ENCODE data around the gene MATN4.

GRCh38 chr20:45311589-45312211, 3.6 kb upstream of the MATN4 start:
- TF ChIP-seq CTCF (IDR thresholded peaks at IDR 0.05), result peak in 3 of 4 experiments; percentile 53 to 80 (median 54)
- TF ChIP-seq POLR2A (IDR thresholded peaks at IDR 0.05), result no peak
- TF ChIP-seq POLR2AphosphoS5 (IDR thresholded peaks at IDR 0.05), result no peak

Measured in prostate gland (tissue), 2 donors.